ENCODE measurements around the gene IL17RA. TPM values are rescaled to one million over a fixed set of nuclear protein-coding genes. Genes with fewer than 3 reads are reported as not detected.

The IL17RA gene
- total and polyA plus RNA-seq, 2 experiments from 2014 or later = 3.2 to 9.6 TPM

- Histone ChIP-seq H3K27me3 (ENCODE audit: insufficient read depth) (no peaks in the 10 kb centered on the region), H3K4me3 (no peak overlapping the region), H4K20me1 (replicated peaks; ENCODE audit: insufficient read depth) (no peaks in the 10 kb centered on the region), H3K4me2 (no peak overlapping the region), H2AFZ (no peak overlapping the region), H3F3A (replicated peaks; ENCODE audit: low read depth) (no peaks in the 10 kb centered on the region; the same call in 1 of the 2 replicates), H3K36me3 (ENCODE audit: insufficient read depth) (no peaks in the 10 kb centered on the region), H3K4me1 (ENCODE audit: insufficient read depth) (no peaks in the 10 kb centered on the region), H3K27ac (ENCODE audit: low read depth) (no peak overlapping the region), H3K79me2 (replicated peaks; ENCODE audit: insufficient read depth) (no peaks in the 10 kb centered on the region), H3K9me2 (ENCODE audit: insufficient read depth) (no peaks in the 10 kb centered on the region)
- no peaks in the 10 kb centered on the region for H3K4me1 Mint-ChIP-seq
- H3K27ac Mint-ChIP-seq = no peak overlapping the region
- TF ChIP-seq CREB1 (CRISPR knock-in tag; IDR thresholded peaks at IDR 0.05; ENCODE audit: low read depth) = no peak
- TF ChIP-seq ZNF331 (CRISPR knock-in tag; IDR thresholded peaks at IDR 0.05; ENCODE audit: low read depth) = no peak
- no peak for TF ChIP-seq ZNF462 (CRISPR knock-in tag; IDR thresholded peaks at IDR 0.05)
- no peak for TF ChIP-seq EZH2phosphoT487 (IDR thresholded peaks at IDR 0.05; ENCODE audit: unreplicated experiment)
- TF ChIP-seq NANOG (IDR thresholded peaks at IDR 0.05; ENCODE audit: borderline replicate concordance) = no peak
- TF ChIP-seq STAT1 (IDR thresholded peaks at IDR 0.05; ENCODE audit: unreplicated experiment) = no peak
- TF ChIP-seq JUNB (IDR thresholded peaks at IDR 0.05; ENCODE audit: unreplicated experiment) = no peak
- TF ChIP-seq POLR2AphosphoS5 (IDR thresholded peaks at IDR 0.05; ENCODE audit: low read depth) = no peak
- TF ChIP-seq, protein P1, sequence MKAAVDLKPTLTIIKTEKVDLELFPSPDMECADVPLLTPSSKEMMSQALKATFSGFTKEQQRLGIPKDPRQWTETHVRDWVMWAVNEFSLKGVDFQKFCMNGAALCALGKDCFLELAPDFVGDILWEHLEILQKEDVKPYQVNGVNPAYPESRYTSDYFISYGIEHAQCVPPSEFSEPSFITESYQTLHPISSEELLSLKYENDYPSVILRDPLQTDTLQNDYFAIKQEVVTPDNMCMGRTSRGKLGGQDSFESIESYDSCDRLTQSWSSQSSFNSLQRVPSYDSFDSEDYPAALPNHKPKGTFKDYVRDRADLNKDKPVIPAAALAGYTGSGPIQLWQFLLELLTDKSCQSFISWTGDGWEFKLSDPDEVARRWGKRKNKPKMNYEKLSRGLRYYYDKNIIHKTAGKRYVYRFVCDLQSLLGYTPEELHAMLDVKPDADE (IDR thresholded peaks at IDR 0.05) = no peak
- TF ChIP-seq EZH2 (IDR thresholded peaks at IDR 0.05; ENCODE audit: low read depth, unreplicated experiment) = no peak
- no peak for TF ChIP-seq ZNF114 (CRISPR knock-in tag; IDR thresholded peaks at IDR 0.05)
- TF ChIP-seq REST (IDR thresholded peaks at IDR 0.05; ENCODE audit: unreplicated experiment) = no peak
- TF ChIP-seq, protein P2, sequence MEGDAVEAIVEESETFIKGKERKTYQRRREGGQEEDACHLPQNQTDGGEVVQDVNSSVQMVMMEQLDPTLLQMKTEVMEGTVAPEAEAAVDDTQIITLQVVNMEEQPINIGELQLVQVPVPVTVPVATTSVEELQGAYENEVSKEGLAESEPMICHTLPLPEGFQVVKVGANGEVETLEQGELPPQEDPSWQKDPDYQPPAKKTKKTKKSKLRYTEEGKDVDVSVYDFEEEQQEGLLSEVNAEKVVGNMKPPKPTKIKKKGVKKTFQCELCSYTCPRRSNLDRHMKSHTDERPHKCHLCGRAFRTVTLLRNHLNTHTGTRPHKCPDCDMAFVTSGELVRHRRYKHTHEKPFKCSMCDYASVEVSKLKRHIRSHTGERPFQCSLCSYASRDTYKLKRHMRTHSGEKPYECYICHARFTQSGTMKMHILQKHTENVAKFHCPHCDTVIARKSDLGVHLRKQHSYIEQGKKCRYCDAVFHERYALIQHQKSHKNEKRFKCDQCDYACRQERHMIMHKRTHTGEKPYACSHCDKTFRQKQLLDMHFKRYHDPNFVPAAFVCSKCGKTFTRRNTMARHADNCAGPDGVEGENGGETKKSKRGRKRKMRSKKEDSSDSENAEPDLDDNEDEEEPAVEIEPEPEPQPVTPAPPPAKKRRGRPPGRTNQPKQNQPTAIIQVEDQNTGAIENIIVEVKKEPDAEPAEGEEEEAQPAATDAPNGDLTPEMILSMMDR (conservative IDR thresholded peaks at IDR 0.05; ENCODE audit: low read depth in 2 of 2) = no peak
- no peaks in the 10 kb centered on the region for H3K36me3 Mint-ChIP-seq (ENCODE audit: low read depth)
- no peaks in the 10 kb centered on the region for H3K9me3 Mint-ChIP-seq
- ATAC-seq = no peak
- no peak overlapping the region for H3K4me3 Mint-ChIP-seq
- H3K27me3 Mint-ChIP-seq (ENCODE audit: insufficient read depth, low read depth, poor library complexity) = peaks cover 6% of the 10 kb centered on the region
- DNase-seq (ENCODE audit: low spot score) = no peak
Measured at GRCh38 chr22:17077255-17077654, 7.5 kb upstream of the IL17RA start.
